HG02852 (cell line): ENCODE results near the gene CAMKK2.
"Not testable (repeated sequence)": the region's sequence is repeated elsewhere in the genome, so short reads cannot be mapped to it uniquely, and the experiment has no call there.

Source experiments
- ATAC-seq: cut with Tn5 transposase; IDR thresholded peaks from one replicate; pipeline ENCODE4 v1.9.1; 2021; ENCODE audit warnings: mild to moderate bottlenecking, moderate library complexity; ENCODE audit not compliant: unreplicated experiment

CAMKK2 gene

GRCh38 chr12:121280531-121280930, 16.0 kb downstream of the CAMKK2 start:
- not testable (repeated sequence) for ATAC-seq

- no peak for ATAC-seq
These were observed 17.0 kb downstream of the CAMKK2 start for GRCh38 chr12:121279507-121279915.

DNA sequence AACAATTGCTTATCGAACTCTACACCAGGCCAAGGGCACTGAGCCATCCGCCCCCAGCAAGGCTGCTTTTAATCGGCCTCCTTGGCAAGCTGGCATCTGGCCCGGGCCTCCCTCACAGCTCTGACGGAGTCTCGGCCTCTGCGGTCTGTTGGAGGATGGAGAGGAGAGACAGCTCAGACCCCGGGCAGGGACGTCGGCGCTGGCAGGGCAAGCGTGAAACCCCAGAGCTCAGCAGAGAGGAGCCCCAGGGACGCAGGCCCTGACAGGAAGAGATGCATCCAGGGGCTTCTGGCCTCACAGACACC, 17.5 kb downstream of the CAMKK2 start:
- no peak for ATAC-seq

DNA sequence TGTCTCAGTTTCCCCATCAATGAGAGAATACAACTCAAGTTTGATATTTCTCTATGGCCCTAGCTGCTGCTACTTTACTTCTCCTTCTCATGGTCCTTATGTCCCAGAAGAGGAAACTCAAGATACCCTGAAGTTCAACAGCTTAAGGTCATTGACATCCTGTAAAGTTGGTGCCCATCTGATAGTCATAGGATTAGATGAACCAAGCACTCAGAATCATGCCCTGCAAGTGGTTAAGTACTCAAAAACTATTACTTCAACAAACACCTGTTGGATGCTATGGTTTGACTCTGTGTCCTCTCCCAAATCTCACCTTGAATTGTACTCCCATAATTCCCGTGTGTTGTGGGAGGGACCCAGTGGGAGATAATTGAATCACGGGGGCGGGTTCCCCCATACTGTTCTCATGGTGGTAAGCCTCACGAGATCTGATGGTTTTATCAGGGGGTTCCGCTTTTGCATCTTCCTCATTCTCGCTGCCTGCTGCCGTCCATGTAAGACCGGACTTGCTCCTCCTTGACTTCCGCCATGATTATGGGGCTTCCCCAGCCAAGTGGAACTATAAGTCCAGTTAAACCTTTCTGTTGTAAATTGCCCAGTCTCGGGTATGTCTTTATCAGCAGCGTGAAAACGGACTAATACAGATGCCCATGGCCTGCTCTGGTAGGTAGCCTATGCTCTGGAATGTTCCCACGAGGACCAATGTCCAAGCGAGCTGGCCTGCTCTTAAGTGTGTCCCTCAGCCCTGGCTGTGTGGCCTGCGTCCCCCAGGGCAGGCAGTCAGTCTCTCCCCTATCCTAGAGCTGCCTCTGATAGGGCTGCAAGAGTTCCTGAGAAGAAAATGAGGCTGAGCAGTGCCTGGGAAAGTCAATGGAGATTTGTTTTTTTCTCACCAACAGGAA, 18.1 kb downstream of the CAMKK2 start:
- ATAC-seq: no peak

GRCh38 chr12:121277374-121277759, 19.1 kb downstream of the CAMKK2 start:
- ATAC-seq: no peak

DNA sequence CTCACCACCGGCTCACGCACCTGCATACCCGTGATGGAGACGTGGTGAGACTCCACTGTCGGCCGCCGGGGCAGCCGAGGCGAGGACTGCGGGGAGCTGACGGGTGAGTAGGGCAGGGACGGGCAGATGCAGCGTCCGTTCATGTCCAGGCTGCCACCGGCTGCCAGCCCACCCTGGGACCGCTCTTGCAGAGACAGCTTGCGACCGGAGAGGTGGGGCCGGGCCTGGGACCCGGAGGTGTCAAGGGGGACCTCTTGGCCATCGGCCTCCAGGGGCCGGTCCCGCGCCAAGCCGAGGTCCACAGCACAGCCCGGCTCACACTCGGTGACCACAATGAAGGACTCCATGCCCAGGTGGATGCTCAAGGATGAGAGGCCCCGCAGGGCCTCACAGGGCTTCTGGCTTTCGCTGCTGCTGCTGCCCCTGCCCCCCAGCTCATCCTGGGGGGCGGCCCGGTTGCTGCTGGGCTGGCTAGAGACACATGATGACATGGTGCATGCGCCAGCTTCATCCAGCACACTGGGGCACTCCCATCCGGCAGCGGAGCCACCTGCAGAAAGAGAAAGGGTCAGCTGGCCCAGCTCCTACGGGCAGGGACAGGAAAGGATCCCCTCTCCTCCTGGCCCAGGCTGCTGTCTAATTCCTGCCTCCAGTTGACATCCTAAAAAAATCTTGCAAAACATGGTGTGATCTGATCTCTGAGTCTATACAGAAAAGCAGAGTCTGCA, 22.3 kb downstream of the CAMKK2 start:
- no peak for ATAC-seq

- no peak for ATAC-seq
These were observed 23.1 kb downstream of the CAMKK2 start for GRCh38 chr12:121273364-121273896.

DNA sequence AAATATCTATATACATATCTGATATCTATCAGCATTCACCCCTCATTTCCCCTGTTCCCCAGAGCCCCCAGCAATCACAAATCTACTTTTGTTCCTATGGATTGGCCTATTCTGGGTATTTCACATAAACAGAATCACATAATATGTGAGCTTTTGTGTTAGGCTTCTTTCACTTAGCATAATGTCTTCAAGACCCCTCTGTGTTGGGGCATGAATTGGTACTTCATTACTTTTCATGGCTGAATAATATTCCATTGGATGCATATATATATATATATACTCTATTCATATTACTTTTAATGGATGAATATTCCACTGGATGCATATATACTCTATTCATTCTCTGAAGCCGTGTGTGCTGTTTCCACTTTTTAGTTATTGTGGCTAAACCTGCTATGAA, 28.7 kb downstream of the CAMKK2 start:
- ATAC-seq: no peak

GRCh38 chr12:121264951-121265515, 31.5 kb downstream of the CAMKK2 start:
- ATAC-seq: no peak

GRCh38 chr12:121264135-121264534, 32.4 kb downstream of the CAMKK2 start:
- no peak for ATAC-seq

DNA sequence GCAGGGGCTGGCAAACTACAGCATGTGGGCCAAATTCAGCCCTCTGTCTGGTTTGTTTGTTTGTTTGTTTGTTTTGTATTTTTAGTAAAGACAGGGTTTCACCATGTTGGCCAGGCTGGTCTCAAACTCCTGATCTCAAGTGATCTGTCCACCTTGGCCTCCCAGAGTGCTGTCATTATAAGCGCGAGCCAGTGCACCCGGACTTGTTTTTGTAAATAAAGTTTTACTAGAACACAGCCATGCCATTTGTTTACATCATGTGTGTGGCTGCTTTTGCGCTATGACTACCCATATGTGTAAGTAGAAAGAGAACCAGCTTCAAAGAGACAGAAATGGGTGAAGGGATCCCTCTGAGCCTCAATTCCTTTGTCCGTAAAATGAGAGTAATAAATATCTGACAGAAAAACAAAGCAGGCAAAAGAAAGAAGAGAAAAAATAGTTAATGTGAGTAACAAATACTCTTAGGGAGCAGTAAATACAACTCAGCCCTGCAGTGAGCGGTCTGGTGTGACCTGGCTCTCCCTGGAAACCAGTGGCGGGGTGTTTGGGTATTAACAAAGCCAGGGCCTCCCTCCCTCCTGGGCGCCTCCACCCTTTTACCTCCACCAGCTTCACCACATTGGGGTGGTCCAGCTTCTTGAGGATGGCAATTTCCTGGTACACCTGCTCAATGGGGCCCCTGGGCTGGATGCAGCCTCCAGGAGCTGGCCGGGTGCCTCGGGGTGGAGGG, 33.1 kb downstream of the CAMKK2 start:
- ATAC-seq: no peak

- ATAC-seq: no peak
These were observed 35.1 kb downstream of the CAMKK2 start for GRCh38 chr12:121261398-121261797.

- ATAC-seq: no peak
These were observed 36.4 kb downstream of the CAMKK2 start for GRCh38 chr12:121260091-121260490.

DNA sequence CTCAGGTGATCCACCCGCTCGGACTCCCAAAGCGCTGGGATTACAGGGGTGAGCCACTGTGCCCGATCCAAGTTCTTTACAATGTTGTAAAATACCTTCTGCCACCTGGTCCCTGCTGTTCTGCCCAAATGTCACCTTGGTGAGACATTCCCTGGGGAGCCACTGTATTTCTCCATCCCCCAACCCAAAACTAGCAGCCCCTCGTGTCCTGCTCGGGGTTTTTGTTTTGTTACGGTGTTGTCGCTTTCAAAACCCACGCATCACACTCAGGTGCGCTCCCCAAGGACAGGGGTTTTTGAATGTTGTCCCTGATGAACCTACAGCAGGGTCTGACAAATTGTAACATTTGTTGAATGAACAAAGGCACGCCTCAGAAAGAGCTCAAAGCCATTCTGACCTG, 37.4 kb downstream of the CAMKK2 start:
- ATAC-seq: no peak

- not testable (repeated sequence) for ATAC-seq
These were observed 38.6 kb downstream of the CAMKK2 start for GRCh38 chr12:121257704-121258449.

DNA sequence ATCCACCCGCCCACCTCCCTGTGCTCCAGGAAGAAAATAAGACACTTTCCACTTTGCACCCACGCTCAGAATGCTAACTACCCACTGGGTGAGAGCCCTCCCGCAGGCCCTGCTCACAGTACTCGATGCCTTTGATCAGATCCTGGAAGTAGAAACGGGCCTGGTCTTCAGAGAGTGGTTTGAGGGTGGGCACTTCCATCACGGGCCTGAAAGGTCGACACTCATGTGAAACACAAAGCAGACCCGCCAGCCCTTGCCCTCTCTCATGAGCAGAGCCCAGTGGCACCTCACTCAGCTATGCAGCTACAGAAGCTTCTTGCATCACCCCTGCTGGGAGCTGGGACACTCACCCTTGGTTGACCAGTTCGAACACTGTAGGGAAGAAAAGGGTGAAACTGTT, 41.1 kb downstream of the CAMKK2 start:
- ATAC-seq: no peak

DNA sequence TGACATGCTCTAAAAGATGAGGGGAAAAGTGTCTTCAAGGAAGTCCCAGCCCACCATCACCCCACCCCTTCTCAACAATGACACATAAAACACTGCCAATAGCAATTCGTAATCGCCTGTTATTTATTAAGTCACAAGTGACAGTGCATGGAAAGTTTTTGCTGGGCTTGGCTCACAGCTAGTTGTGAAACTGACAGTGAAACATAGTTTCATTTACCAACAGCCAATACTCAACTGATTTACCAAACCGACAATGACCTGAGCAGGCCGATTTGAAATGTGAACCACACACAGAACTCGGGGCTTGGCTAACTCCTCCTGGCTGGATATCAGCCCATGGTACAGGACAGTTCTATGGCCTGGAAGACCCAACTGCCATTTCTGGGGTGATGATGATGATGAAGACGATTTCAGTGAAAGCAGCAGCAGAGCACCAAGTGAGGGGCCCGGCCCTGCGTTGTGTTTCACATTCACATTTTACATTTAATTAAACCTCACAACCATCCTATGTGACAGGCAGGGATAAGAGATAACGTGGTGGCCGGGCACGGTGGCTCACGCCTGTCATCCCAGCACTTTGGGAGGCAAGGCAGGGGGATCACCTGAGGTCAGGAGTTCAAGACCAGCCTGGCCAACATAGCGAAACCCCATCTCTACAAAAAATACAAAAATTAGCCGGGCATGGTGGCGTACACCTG, 42.7 kb downstream of the CAMKK2 start:
- ATAC-seq: no peak

DNA sequence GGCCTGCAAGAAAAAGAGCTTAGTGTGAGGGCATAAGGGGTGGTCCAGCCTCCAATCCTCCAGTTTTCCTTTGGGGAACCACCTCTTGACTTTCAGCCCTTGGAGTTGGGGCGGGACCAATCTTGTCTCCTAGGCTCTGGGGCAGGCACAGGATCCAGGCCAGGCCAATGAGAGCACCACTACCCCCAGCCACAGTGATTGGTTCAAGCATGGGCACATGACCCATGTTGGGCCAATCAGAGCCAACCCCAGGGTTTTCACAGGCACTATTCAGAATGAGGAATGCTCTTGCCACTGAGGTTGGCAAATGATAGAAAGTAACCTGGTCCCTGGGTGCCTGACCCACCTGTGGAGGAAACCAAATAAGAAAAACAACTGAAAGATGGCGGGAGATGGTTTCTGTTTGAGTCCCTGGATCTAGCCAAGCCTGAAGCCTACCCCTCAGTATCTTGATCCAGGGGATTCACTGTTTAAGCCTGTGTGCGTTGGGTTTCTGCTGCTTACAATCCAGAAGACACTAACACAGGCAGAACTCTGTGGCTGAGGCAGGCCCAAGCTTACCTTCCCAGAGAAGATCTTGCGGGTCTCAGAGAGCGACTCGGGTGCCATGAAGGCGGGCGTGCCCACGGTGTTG, 43.7 kb downstream of the CAMKK2 start:
- ATAC-seq: no peak

DNA sequence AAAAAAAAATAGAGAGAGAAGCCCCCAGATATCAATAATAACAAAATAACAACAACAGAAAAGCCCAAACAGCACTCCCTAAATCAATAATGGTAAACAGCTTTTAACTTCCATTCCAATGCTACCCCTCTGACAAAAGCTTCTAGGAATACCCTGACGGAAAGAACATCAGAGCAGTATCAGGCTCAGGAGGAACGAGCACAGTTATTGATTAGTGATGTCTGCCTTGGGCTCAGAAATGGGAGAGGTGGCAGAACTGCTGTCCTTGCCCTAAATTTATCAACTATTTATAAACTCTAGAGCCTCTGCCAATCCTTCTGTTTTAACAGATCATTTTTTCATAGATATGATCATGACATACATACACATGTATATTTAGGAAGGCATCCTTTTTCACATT, 44.7 kb downstream of the CAMKK2 start:
- no peak for ATAC-seq
